Measurements from ENCODE around the gene TTC24. TPM values are rescaled to one million over a fixed set of nuclear protein-coding genes. Genes with fewer than 3 reads are reported as not detected.
A peak's percentile ranks its signal among the peaks of the same experiment; 100 is the strongest.

Gene TTC24
- polyA plus RNA-seq, 3 donors: 0.14 to 0.31 TPM; not detected in 1

- WGBS (ENCODE audit: insufficient coverage): 92% methylated on average over 4 of the region's 4 CpGs
- H3K4me3 Mint-ChIP-seq: no peak overlapping the region
- no peak overlapping the region for H3K27ac ChIP-seq (ENCODE audit: low read depth in 1 of 2, low read length in 2 of 2)
- no peaks in the 10 kb centered on the region for H3K27me3 ChIP-seq (ENCODE audit: control insufficient read depth in 2 of 2, insufficient read depth in 2 of 2, low read length in 2 of 2)
- no peak overlapping the region for H3K4me3 ChIP-seq (replicated peaks in 1 of 3; ENCODE audit: low read depth in 2 of 3, low read length in 3 of 3)
- peaks cover 0 to 3% (median 3%) of the 10 kb centered on the region in 3 donors for H3K27me3 Mint-ChIP-seq (ENCODE audit: low read depth in 3 of 3)
- peaks cover 24 to 69% of the 10 kb centered on the region in 2 donors for H3K36me3 ChIP-seq (replicated peaks in 1 of 2; ENCODE audit: control insufficient read depth in 1 of 2, insufficient read depth in 2 of 2, low read length in 2 of 2)
- peaks cover 38 to 63% of the 10 kb centered on the region in 2 donors for H3K36me3 Mint-ChIP-seq
- no peak overlapping the region for H2AFZ ChIP-seq (ENCODE audit: insufficient read depth, low read depth, low read length, poor library complexity, severe bottlenecking)
- peaks cover 21% of the 10 kb centered on the region for H3K79me2 ChIP-seq (ENCODE audit: insufficient read depth, low read length)
- H4K20me1 ChIP-seq (ENCODE audit: insufficient read depth, low read length): no peaks in the 10 kb centered on the region
- H3K4me1 Mint-ChIP-seq: peaks cover 13% of the 10 kb centered on the region
- no peaks in the 10 kb centered on the region for H3K9me3 ChIP-seq (replicated peaks in 1 of 2; ENCODE audit: control insufficient read depth in 1 of 2, insufficient read depth in 1 of 2, low read length in 2 of 2)
- H3K4me2 ChIP-seq (replicated peaks; ENCODE audit: extremely low read depth, low read length, poor library complexity, severe bottlenecking): no peak overlapping the region
- no peak for TF ChIP-seq CTCF (IDR thresholded peaks at IDR 0.05)
- peaks cover 8 to 10% of the 10 kb centered on the region in 2 donors for H3K4me1 ChIP-seq (ENCODE audit: control insufficient read depth in 1 of 2, insufficient read depth in 2 of 2, low read length in 2 of 2)
- peak overlapping the region in 4 of 7 donors; percentile 4 to 42 (median 22) for H3K27ac Mint-ChIP-seq
- H3K9ac ChIP-seq (ENCODE audit: insufficient read depth, low read length, poor library complexity, severe bottlenecking): no peak overlapping the region
- peaks cover 0 to 1% (median 0%) of the 10 kb centered on the region in 7 donors for H3K9me3 Mint-ChIP-seq
- no peak for DNase-seq
- intact Hi-C loops (cut with micrococcal nuclease): loop anchor here in 1 of 2 donors (5.0 kb wide), 1 partner anchor 39 kb away; no protein-coding TSS in a partner anchor
Measured at GRCh38 chr1:156566436-156566835, 13.1 kb upstream of the TTC24 start.

GRCh38 chr1:156571261-156571852 lies 8.2 kb upstream of the TTC24 start:
- peaks cover 0 to 20% of the 10 kb centered on the region in 2 donors for H3K36me3 ChIP-seq (replicated peaks in 1 of 2; ENCODE audit: control insufficient read depth in 1 of 2, insufficient read depth in 2 of 2, low read length in 2 of 2)
- Mint-ChIP-seq H3K27me3 (ENCODE audit: low read depth in 3 of 3) (peaks cover 2 to 7% (median 6%) of the 10 kb centered on the region in 3 donors), H3K36me3 (peaks cover 22 to 25% of the 10 kb centered on the region in 2 donors), H3K9me3 (peaks cover 0 to 1% (median 0%) of the 10 kb centered on the region in 7 donors), H3K27ac (no peak overlapping the region), H3K4me1 (peaks cover 29% of the 10 kb centered on the region), H3K4me3 (peak overlapping the region in 1 of 2 donors; percentile 82)
- no peak overlapping the region for H3K9ac ChIP-seq (ENCODE audit: insufficient read depth, low read length, poor library complexity, severe bottlenecking)
- intact Hi-C loops (cut with micrococcal nuclease): loop anchor here in 1 of 2 donors (5.0 kb wide), 1 partner anchor 79 kb away; no protein-coding TSS in a partner anchor
- no peak for TF ChIP-seq CTCF (IDR thresholded peaks at IDR 0.05)
- H4K20me1 ChIP-seq (ENCODE audit: insufficient read depth, low read length): no peaks in the 10 kb centered on the region
- H3K79me2 ChIP-seq (ENCODE audit: insufficient read depth, low read length): peaks cover 32% of the 10 kb centered on the region
- H3K4me1 ChIP-seq (ENCODE audit: control insufficient read depth in 1 of 2, insufficient read depth in 2 of 2, low read length in 2 of 2): peaks cover 22 to 24% of the 10 kb centered on the region in 2 donors
- no peaks in the 10 kb centered on the region for H3K27me3 ChIP-seq (ENCODE audit: control insufficient read depth in 2 of 2, insufficient read depth in 2 of 2, low read length in 2 of 2)
- H2AFZ ChIP-seq (ENCODE audit: insufficient read depth, low read depth, low read length, poor library complexity, severe bottlenecking): peak overlapping the region; percentile 68
- no CpG with 5 or more reads among the region's 4 CpGs for WGBS (ENCODE audit: insufficient coverage)
- H3K27ac ChIP-seq (ENCODE audit: low read depth in 1 of 2, low read length in 2 of 2): no peak overlapping the region
- peak overlapping the region in 1 of 3 experiments; percentile 77 for H3K4me3 ChIP-seq (replicated peaks in 1 of 3; ENCODE audit: low read depth in 2 of 3, low read length in 3 of 3)
- no peaks in the 10 kb centered on the region for H3K9me3 ChIP-seq (replicated peaks in 1 of 2; ENCODE audit: control insufficient read depth in 1 of 2, insufficient read depth in 1 of 2, low read length in 2 of 2)
- peak overlapping the region; percentile 99 for H3K4me2 ChIP-seq (replicated peaks; ENCODE audit: extremely low read depth, low read length, poor library complexity, severe bottlenecking)
- DNase-seq: no peak
